K562 (cell line): ENCODE results near the gene YEATS2. TPM values are rescaled to one million over a fixed set of nuclear protein-coding genes. Genes with fewer than 3 reads are reported as not detected.

Experiments used
- ATAC-seq: fragments of 200-7000 bp; cut with Tn5 transposase; 3 replicates; pipeline ENCODE4 v1.9.1; 2020; ENCODE audit warnings: moderate library complexity
- BruUV-seq: library from RNA; stranded (reverse); fragments of 400-500 nt; replicated peaks from 2 replicates; lab custom pipeline; 2021; lab: Mats Ljungman, UMichigan
- CTCF ChIA-PET: fragments of 300-600 bp; formaldehyde crosslinking; extraction: SDS; loops from one replicate; lab custom pipeline; 2021; ENCODE audit warnings: low intra/inter-chr PET ratio; lab: Yijun Ruan, JAX
- POLR2A ChIA-PET: fragments of 300-600, 350-650 bp; sonication (Branson Sonifier 250); formaldehyde crosslinking; extraction: SDS; loops from one replicate; lab custom pipeline; 2021; ENCODE audit warnings: antibody characterized with exemption, inconsistent platforms; lab: Yijun Ruan, JAX
- DNase-seq, 4 experiments: peaks; one replicate each; pipeline versions ENCODE4 v3.0.0 to v3.0.0-alpha.2; 2011 to 2018; ENCODE audit warnings: low spot score in 3 of 4, mixed read lengths in 3 of 4; ENCODE audit errors: extremely low read depth in 1 of 4
- FAIRE-seq: peaks from 2 replicates; lab custom pipeline; 2011; peaks lifted over from hg19 to GRCh38; lab: Jason Lieb, UNC
- H2AFZ ChIP-seq: 2 replicates; pipeline ENCODE4 v1.6.0; 2011; ENCODE audit warnings: low read depth, low read length, control low read depth, inconsistent platforms
- H3K27ac ChIP-seq: fragments of 200-600 bp; 3 replicates; pipeline ENCODE4 v1.8.0; 2011; ENCODE audit warnings: low read depth, mild to moderate bottlenecking, control low read depth, inconsistent platforms, low read length, moderate library complexity, mixed read lengths; ENCODE audit errors: extremely low read depth
- H3K27me3 ChIP-seq, 2 experiments: fragments of 300-600 bp in 1 of 2; 2 replicates in 1 of 2; 3 replicates in 1 of 2; pipeline versions ENCODE4 v1.6.0 to v1.8.0; 2011; ENCODE audit warnings: inconsistent platforms in 2 of 2, low read length in 2 of 2, mild to moderate bottlenecking in 1 of 2, mixed read lengths in 1 of 2, moderate library complexity in 1 of 2; ENCODE audit not compliant: control insufficient read depth in 2 of 2, insufficient read depth in 2 of 2
- H3K36me3 ChIP-seq: fragments of 300-600 bp; 3 replicates; pipeline ENCODE4 v1.8.0; 2011; ENCODE audit warnings: mild to moderate bottlenecking, low read length, inconsistent platforms; ENCODE audit not compliant: control insufficient read depth, insufficient read depth
- H3K4me1 ChIP-seq, 2 experiments: fragments of 200-600 bp in 1 of 2; replicated peaks in 1 of 2; 2 replicates in 1 of 2; 3 replicates in 1 of 2; pipeline versions ENCODE4 v1.5.1 to v1.8.0; 2011; ENCODE audit warnings: inconsistent platforms in 2 of 2, low read length in 2 of 2, mild to moderate bottlenecking in 1 of 2, mixed read lengths in 1 of 2, moderate library complexity in 1 of 2; ENCODE audit not compliant: control insufficient read depth in 2 of 2, insufficient read depth in 2 of 2
- H3K4me2 ChIP-seq: 2 replicates; pipeline ENCODE4 v1.6.1; 2011; ENCODE audit warnings: low read length, control low read depth, inconsistent platforms, mixed read lengths; ENCODE audit not compliant: insufficient read depth
- H3K4me3 ChIP-seq: fragments of 200-600 bp; sonication (generic), shearing (Covaris generic); 2 replicates; pipeline ENCODE4 v1.5.1; 2016; ENCODE audit warnings: control low read depth, inconsistent platforms
- H3K79me2 ChIP-seq: fragments of 200-600 bp; 3 replicates; pipeline ENCODE4 v1.8.0; 2011; ENCODE audit warnings: low read length, inconsistent platforms; ENCODE audit not compliant: control insufficient read depth, insufficient read depth
- H3K9ac ChIP-seq, 2 experiments: 2 replicates each; pipeline versions ENCODE4 v1.6.0 to v1.6.1; 2011; ENCODE audit warnings: low read depth in 2 of 2, low read length in 2 of 2, control low read depth in 1 of 2, inconsistent platforms in 1 of 2, mild to moderate bottlenecking in 1 of 2, mixed read lengths in 1 of 2; ENCODE audit not compliant: insufficient read depth in 1 of 2
- H3K9me1 ChIP-seq: one replicate; pipeline ENCODE4 v1.6.0; 2011; ENCODE audit warnings: inconsistent platforms, mild to moderate bottlenecking, low read length, moderate library complexity; ENCODE audit not compliant: control insufficient read depth, insufficient read depth
- H3K9me3 ChIP-seq: replicated peaks from 2 replicates; pipeline ENCODE4 v1.5.1; 2011; ENCODE audit warnings: low read depth, low read length, inconsistent platforms; ENCODE audit not compliant: control insufficient read depth, insufficient read depth
- H4K20me1 ChIP-seq: replicated peaks from 2 replicates; pipeline ENCODE4 v1.6.1; 2011; ENCODE audit warnings: low read length, inconsistent platforms, mixed read lengths; ENCODE audit not compliant: control insufficient read depth, insufficient read depth
- CEBPG ChIP-seq, 3 experiments: fragments of 200-800 bp in 1 of 3; sonication (Bioruptor generic) in 1 of 3; sonication (generic) in 1 of 3; formaldehyde crosslinking in 1 of 3; IDR thresholded peaks in 2 of 3; conservative IDR thresholded peaks in 1 of 3; 2 replicates each; pipeline versions ENCODE4 v1.6.1 to v1.8.0; 2016 to 2022; ENCODE audit warnings: missing compliant biosample characterization in 2 of 3, missing genetic modification characterization in 2 of 3, mild to moderate bottlenecking in 1 of 3, missing genetic modification reagents in 1 of 3
- CHD4 ChIP-seq: fragments of 200-600 bp; sonication (generic); IDR thresholded peaks from 3 replicates; pipeline ENCODE4 v1.6.1; 2012; ENCODE audit warnings: low read depth, mild to moderate bottlenecking, mixed read lengths, low read length, inconsistent platforms; ENCODE audit not compliant: insufficient read depth, insufficient replicate concordance, poor library complexity, severe bottlenecking
- HCFC1 ChIP-seq: IDR thresholded peaks from 2 replicates; pipeline ENCODE4 v1.6.1; 2012; ENCODE audit warnings: low read depth, low read length, improper control_type of control experiment
- HEY1 ChIP-seq: fragments of 250-450 bp; sonication (Bioruptor Pico); IDR thresholded peaks from 2 replicates; pipeline ENCODE4 v1.5.0; 2020; ENCODE audit warnings: mild to moderate bottlenecking, moderate library complexity, borderline replicate concordance
- KDM2B ChIP-seq: fragments of 250-450 bp; sonication (Bioruptor Pico); IDR thresholded peaks from 2 replicates; pipeline ENCODE4 v1.8.0; 2021; ENCODE audit warnings: mild to moderate bottlenecking, moderate library complexity
- PCBP2 ChIP-seq: fragments of 200-400 bp; formaldehyde crosslinking; IDR thresholded peaks from 2 replicates; pipeline ENCODE4 v1.6.1; 2018; ENCODE audit warnings: low read length, low read depth, mild to moderate bottlenecking, moderate library complexity; ENCODE audit not compliant: poor library complexity, severe bottlenecking
- SMAD4 ChIP-seq: fragments of 250-450 bp; sonication (Bioruptor Pico); conservative IDR thresholded peaks from 2 replicates; pipeline ENCODE4 v1.8.0; 2021; ENCODE audit warnings: inconsistent platforms, mild to moderate bottlenecking, moderate library complexity
- TCFL5 ChIP-seq: fragments of 250-450 bp; sonication (Bioruptor Pico); conservative IDR thresholded peaks from 2 replicates; pipeline ENCODE4 v1.6.1; 2021; ENCODE audit warnings: mild to moderate bottlenecking, moderate library complexity, matching md5 sums
- ZC3H4 ChIP-seq: sonication (generic); formaldehyde crosslinking; IDR thresholded peaks from 2 replicates; pipeline ENCODE4 v1.9.0; 2021; ENCODE audit warnings: missing genetic modification reagents, borderline replicate concordance
- ZNF764 ChIP-seq: fragments of 250-450 bp; sonication (Bioruptor Pico); IDR thresholded peaks from 2 replicates; pipeline ENCODE4 v1.4.0; 2020; ENCODE audit warnings: low read depth, mild to moderate bottlenecking, moderate library complexity
- in situ Hi-C: fragments of 300-500 bp; cut with MboI; formaldehyde crosslinking; loops from 4 replicates; pipeline ENCODE4 v1.15.0; 2018; ENCODE audit warnings: inconsistent platforms, mixed read lengths
- intact Hi-C: fragments of 100-400 bp; cut with micrococcal nuclease; formaldehyde crosslinking; loops from 2 replicates; pipeline ENCODE4 v1.14.2; 2022
- polyA plus RNA-seq, 8 experiments: library from polyadenylated mRNA; depleted of rRNA in 4 of 8; stranded (reverse) in 5 of 8; unstranded in 3 of 8; fragments of >200 nt; fragmentation: Nextera tagmentation in 2 of 8; fragmentation: Illumina TruSeq in 1 of 8; extraction: Ambion mirVana in 2 of 8; extraction: Trizol in 1 of 8; gene quantifications; 2 replicates each; pipeline versions ENCODE4 v1.2.1 to v1.2.3, GENCODE V29; 2011 to 2014; ENCODE audit warnings: inconsistent platforms in 1 of 8, missing spikeins in 1 of 8
- total RNA-seq, 7 experiments: library from RNA; depleted of rRNA in 6 of 7; stranded (reverse); fragments of >200 nt in 6 of 7; fragmentation: Illumina TruSeq in 2 of 7; extraction: Trizol in 2 of 7; gene quantifications; 2 replicates each; pipeline versions ENCODE4 v1.2.1 to v1.2.3, GENCODE V29; 2011 to 2021; ENCODE audit warnings: low replicate concordance in 1 of 7
- TF ChIP-seq, protein P1 (sequence below): fragments of 200-600 bp; sonication (generic); IDR thresholded peaks from one replicate; pipeline ENCODE4 v1.6.1; 2012; ENCODE audit warnings: mild to moderate bottlenecking, low read depth, low read length, inconsistent platforms

The YEATS2 gene
- total and polyA plus RNA-seq, 9 of the 15 experiments (the other 6 are each of a cell fraction or from before 2014, with no cell fraction given), result 1.8 to 35.2 (median 19.0) TPM

DNA sequence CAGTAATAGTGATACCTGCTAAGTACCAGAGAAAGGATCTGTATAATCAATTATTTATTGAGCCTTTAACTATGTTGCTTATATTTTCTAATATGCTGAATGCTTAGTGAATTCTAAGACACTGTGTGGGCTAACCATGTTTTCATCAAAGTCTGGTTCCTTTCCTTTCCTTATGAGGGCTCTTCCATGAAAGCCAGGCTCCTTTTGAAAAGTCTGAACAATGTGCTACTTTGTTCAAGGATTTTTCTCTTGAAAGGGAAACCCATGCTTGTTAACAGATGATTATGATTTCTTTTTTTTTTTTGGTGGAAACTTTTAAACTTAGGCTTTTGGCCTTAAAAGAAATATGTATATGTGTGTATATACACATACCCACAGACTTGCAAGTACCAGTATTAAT lies 17.0 kb downstream of the YEATS2 start:
- Histone ChIP-seq H3K9ac (no peak overlapping the region), H3K27ac (no peak overlapping the region), H3K4me1 (peaks cover 0 to 2% of the 10 kb centered on the region in 2 experiments; a peak in 1 of 5 replicates), H3K79me2 (peaks cover 32% of the 10 kb centered on the region), H4K20me1 (no peaks in the 10 kb centered on the region), H3K4me2 (no peak overlapping the region), H3K36me3 (peaks cover 35% of the 10 kb centered on the region), H3K9me1 (no peaks in the 10 kb centered on the region), H2AFZ (no peak overlapping the region), H3K27me3 (no peaks in the 10 kb centered on the region), H3K4me3 (no peak overlapping the region), H3K9me3 (no peaks in the 10 kb centered on the region)
- DNase-seq (no peak), ATAC-seq (no peak), FAIRE-seq (no peak)
- intact Hi-C loops, result no loop called here
- BruUV-seq, result no TSS peak
- CTCF ChIA-PET, result no interaction called here
- POLR2A ChIA-PET, result interaction anchor here (0.9 to 1.4 kb wide), 2 partner anchors 12 to 14 kb away, joined by 3 read pairs; no protein-coding TSS in a partner anchor
- in situ Hi-C loops, result no loop called here
- TF ChIP-seq CEBPG (CRISPR knock-in tag; IDR thresholded peaks at IDR 0.05) (no peak), CEBPG (tag; conservative IDR thresholded peaks at IDR 0.05 in 1 of 2, IDR thresholded peaks at IDR 0.05 in 1 of 2) (no peak), HCFC1 (no peak), KDM2B (CRISPR knock-in tag) (no peak), CHD4 (no peak), ZNF764 (CRISPR knock-in tag) (no peak), SMAD4 (CRISPR knock-in tag) (no peak), TCFL5 (CRISPR knock-in tag) (no peak), HEY1 (CRISPR knock-in tag) (no peak), PCBP2 (no peak), ZC3H4 (CRISPR knock-in tag) (no peak)
- TF ChIP-seq, protein P1, sequence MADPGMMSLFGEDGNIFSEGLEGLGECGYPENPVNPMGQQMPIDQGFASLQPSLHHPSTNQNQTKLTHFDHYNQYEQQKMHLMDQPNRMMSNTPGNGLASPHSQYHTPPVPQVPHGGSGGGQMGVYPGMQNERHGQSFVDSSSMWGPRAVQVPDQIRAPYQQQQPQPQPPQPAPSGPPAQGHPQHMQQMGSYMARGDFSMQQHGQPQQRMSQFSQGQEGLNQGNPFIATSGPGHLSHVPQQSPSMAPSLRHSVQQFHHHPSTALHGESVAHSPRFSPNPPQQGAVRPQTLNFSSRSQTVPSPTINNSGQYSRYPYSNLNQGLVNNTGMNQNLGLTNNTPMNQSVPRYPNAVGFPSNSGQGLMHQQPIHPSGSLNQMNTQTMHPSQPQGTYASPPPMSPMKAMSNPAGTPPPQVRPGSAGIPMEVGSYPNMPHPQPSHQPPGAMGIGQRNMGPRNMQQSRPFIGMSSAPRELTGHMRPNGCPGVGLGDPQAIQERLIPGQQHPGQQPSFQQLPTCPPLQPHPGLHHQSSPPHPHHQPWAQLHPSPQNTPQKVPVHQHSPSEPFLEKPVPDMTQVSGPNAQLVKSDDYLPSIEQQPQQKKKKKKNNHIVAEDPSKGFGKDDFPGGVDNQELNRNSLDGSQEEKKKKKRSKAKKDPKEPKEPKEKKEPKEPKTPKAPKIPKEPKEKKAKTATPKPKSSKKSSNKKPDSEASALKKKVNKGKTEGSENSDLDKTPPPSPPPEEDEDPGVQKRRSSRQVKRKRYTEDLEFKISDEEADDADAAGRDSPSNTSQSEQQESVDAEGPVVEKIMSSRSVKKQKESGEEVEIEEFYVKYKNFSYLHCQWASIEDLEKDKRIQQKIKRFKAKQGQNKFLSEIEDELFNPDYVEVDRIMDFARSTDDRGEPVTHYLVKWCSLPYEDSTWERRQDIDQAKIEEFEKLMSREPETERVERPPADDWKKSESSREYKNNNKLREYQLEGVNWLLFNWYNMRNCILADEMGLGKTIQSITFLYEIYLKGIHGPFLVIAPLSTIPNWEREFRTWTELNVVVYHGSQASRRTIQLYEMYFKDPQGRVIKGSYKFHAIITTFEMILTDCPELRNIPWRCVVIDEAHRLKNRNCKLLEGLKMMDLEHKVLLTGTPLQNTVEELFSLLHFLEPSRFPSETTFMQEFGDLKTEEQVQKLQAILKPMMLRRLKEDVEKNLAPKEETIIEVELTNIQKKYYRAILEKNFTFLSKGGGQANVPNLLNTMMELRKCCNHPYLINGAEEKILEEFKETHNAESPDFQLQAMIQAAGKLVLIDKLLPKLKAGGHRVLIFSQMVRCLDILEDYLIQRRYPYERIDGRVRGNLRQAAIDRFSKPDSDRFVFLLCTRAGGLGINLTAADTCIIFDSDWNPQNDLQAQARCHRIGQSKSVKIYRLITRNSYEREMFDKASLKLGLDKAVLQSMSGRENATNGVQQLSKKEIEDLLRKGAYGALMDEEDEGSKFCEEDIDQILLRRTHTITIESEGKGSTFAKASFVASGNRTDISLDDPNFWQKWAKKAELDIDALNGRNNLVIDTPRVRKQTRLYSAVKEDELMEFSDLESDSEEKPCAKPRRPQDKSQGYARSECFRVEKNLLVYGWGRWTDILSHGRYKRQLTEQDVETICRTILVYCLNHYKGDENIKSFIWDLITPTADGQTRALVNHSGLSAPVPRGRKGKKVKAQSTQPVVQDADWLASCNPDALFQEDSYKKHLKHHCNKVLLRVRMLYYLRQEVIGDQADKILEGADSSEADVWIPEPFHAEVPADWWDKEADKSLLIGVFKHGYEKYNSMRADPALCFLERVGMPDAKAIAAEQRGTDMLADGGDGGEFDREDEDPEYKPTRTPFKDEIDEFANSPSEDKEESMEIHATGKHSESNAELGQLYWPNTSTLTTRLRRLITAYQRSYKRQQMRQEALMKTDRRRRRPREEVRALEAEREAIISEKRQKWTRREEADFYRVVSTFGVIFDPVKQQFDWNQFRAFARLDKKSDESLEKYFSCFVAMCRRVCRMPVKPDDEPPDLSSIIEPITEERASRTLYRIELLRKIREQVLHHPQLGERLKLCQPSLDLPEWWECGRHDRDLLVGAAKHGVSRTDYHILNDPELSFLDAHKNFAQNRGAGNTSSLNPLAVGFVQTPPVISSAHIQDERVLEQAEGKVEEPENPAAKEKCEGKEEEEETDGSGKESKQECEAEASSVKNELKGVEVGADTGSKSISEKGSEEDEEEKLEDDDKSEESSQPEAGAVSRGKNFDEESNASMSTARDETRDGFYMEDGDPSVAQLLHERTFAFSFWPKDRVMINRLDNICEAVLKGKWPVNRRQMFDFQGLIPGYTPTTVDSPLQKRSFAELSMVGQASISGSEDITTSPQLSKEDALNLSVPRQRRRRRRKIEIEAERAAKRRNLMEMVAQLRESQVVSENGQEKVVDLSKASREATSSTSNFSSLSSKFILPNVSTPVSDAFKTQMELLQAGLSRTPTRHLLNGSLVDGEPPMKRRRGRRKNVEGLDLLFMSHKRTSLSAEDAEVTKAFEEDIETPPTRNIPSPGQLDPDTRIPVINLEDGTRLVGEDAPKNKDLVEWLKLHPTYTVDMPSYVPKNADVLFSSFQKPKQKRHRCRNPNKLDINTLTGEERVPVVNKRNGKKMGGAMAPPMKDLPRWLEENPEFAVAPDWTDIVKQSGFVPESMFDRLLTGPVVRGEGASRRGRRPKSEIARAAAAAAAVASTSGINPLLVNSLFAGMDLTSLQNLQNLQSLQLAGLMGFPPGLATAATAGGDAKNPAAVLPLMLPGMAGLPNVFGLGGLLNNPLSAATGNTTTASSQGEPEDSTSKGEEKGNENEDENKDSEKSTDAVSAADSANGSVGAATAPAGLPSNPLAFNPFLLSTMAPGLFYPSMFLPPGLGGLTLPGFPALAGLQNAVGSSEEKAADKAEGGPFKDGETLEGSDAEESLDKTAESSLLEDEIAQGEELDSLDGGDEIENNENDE, result no peak
